ENCODE measurements around the gene MASP2. TPM values are rescaled to one million over a fixed set of nuclear protein-coding genes. Genes with fewer than 3 reads are reported as not detected.
"Not testable (repeated sequence)": the region's sequence is repeated elsewhere in the genome, so short reads cannot be mapped to it uniquely, and the experiment has no call there.

MASP2 gene
- total RNA-seq, 4 donors from 2014 or later: 0.16 TPM; not detected in 3

GRCh38 chr1:11013160-11013531 is 33.9 kb downstream of the MASP2 start:
- ATAC-seq (peak; percentile 3 to 5), DNase-seq (no peak)
- H3K4me3 ChIP-seq: peak overlapping the region; percentile 83 to 96 (median 90)
- in situ Hi-C loops (cut with MboI; ENCODE audit: low sequenced_read_pairs in 4 of 4): no loop called here
- intact Hi-C loops (cut with DNase I; ENCODE audit: low total_unique reads): loop anchor here (5.0 kb wide), 2 partner anchors 56 to 724 kb away; partner anchors contain the start of gene AGTRAP
- H3K9me3 ChIP-seq: no peaks in the 10 kb centered on the region
- H3K4me1 ChIP-seq: peaks cover 37 to 39% of the 10 kb centered on the region in 2 donors
- H3K36me3 ChIP-seq: peaks cover 5 to 48% of the 10 kb centered on the region in 2 donors
- H3K27me3 ChIP-seq: no peaks in the 10 kb centered on the region
- TF ChIP-seq POLR2A (IDR thresholded peaks at IDR 0.05): no peak
- peak overlapping the region; percentile 93 to 99 (median 97) for H3K27ac ChIP-seq

DNA sequence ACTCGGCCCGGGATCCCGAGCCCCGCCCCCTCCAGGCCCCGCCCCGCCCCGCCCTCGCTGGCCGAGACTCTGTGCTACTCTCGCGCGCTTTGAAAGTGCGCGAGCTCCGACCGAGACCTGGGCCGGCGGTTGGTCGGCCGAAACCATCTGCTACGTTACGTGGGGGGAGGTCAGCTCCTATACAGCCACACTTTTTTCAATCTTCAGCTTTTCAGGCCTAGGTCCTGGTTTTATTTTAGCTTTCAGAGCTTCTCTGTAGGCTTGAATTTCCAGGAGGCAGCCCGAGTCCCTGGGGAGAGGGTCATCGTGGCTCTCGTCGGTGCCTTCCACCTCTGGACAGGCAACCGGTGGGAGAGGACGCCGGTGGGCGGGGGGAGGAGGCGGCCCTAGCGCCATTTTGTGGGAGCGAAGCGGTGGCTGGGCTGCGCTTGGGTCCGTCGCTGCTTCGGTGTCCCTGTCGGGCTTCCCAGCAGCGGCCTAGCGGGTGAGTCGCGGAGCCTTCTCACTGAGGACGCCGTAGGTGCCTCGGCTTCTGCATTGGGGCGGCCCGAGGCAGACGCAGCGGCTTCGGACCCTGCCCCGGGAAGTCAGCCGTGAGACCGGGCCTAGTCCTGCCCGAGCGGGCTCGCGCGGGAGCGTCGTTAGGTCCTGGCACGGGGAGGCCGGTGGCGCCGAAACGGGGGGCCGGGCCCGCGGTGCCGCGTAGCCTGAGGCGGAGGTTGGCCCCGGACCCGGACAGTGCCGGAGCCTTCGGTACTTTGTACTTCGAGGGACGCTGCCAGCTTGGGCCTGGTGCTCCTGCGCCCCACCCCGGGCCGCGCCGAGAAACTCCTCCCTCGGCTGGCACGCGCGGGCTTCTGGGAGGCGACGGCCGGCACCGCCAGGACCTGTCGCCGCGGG is 34.5 kb downstream of the MASP2 start, which contains the start of gene TARDBP:
Gene TARDBP (plus strand): TSS at position 395 of the 900 bp plus-strand sequence. CDS start 1,074 bp downstream, outside the sequence.
- H3K4me3 ChIP-seq: peak within 1 kb of the TSS; percentile 83 to 96 (median 90)
- peak; percentile 93 to 95 for ATAC-seq
- peak; percentile 75 to 84 for DNase-seq
- intact Hi-C loops (cut with DNase I; ENCODE audit: low total_unique reads): loop anchor here (1.0 to 5.0 kb wide), 4 partner anchors 32 to 725 kb away; partner anchors contain the start of genes AGTRAP and SRM
- peak; percentile 97 to 99 for TF ChIP-seq POLR2A (IDR thresholded peaks at IDR 0.05)
- TF ChIP-seq, protein P1, sequence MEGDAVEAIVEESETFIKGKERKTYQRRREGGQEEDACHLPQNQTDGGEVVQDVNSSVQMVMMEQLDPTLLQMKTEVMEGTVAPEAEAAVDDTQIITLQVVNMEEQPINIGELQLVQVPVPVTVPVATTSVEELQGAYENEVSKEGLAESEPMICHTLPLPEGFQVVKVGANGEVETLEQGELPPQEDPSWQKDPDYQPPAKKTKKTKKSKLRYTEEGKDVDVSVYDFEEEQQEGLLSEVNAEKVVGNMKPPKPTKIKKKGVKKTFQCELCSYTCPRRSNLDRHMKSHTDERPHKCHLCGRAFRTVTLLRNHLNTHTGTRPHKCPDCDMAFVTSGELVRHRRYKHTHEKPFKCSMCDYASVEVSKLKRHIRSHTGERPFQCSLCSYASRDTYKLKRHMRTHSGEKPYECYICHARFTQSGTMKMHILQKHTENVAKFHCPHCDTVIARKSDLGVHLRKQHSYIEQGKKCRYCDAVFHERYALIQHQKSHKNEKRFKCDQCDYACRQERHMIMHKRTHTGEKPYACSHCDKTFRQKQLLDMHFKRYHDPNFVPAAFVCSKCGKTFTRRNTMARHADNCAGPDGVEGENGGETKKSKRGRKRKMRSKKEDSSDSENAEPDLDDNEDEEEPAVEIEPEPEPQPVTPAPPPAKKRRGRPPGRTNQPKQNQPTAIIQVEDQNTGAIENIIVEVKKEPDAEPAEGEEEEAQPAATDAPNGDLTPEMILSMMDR (IDR thresholded peaks at IDR 0.05 in 4 of 5, conservative IDR thresholded peaks at IDR 0.05 in 1 of 5): no peak
- peak within 1 kb of the TSS; percentile 93 to 99 (median 97) for H3K27ac ChIP-seq
- no peaks in the 10 kb centered on the region for H3K9me3 ChIP-seq
- H3K4me1 ChIP-seq: peaks cover 37 to 39% of the 10 kb centered on the region in 2 donors
- H3K36me3 ChIP-seq: peaks cover 5 to 41% of the 10 kb centered on the region in 2 donors
- in situ Hi-C loops (cut with MboI; ENCODE audit: low sequenced_read_pairs in 4 of 4): no loop called here
- H3K27me3 ChIP-seq: no peaks in the 10 kb centered on the region

- no peak for TF ChIP-seq POLR2A (IDR thresholded peaks at IDR 0.05)
- TF ChIP-seq, protein P1 (IDR thresholded peaks at IDR 0.05 in 4 of 5, conservative IDR thresholded peaks at IDR 0.05 in 1 of 5): no peak
- in situ Hi-C loops (cut with MboI; ENCODE audit: low sequenced_read_pairs in 4 of 4): no loop called here
Measured at GRCh38 chr1:11000526-11000925, 46.5 kb downstream of the MASP2 start.

GRCh38 chr1:10996100-10996499 is 50.9 kb downstream of the MASP2 start:
- ATAC-seq (peak in 1 of 2 donors; percentile 46), DNase-seq (no peak)
- no peak for TF ChIP-seq POLR2A (IDR thresholded peaks at IDR 0.05)
- TF ChIP-seq, protein P1 (IDR thresholded peaks at IDR 0.05 in 4 of 5, conservative IDR thresholded peaks at IDR 0.05 in 1 of 5): no peak
- H3K9me3 ChIP-seq: no peaks in the 10 kb centered on the region
- intact Hi-C loops (cut with DNase I; ENCODE audit: low total_unique reads): no loop called here
- H3K36me3 ChIP-seq: no peaks in the 10 kb centered on the region
- H3K27me3 ChIP-seq: no peaks in the 10 kb centered on the region
- H3K4me1 ChIP-seq: peaks cover 0 to 4% of the 10 kb centered on the region in 2 donors
- in situ Hi-C loops (cut with MboI; ENCODE audit: low sequenced_read_pairs in 4 of 4): no loop called here
- H3K4me3 ChIP-seq: no peak overlapping the region
- no peak overlapping the region for H3K27ac ChIP-seq

More at GRCh38 chr1:11000526-11000925, 46.5 kb downstream of the MASP2 start:
- Histone ChIP-seq H3K4me1 (peaks cover 0 to 4% of the 10 kb centered on the region in 2 donors), H3K36me3 (no peaks in the 10 kb centered on the region), H3K27ac (no peak overlapping the region), H3K27me3 (no peaks in the 10 kb centered on the region), H3K4me3 (no peak overlapping the region), H3K9me3 (no peaks in the 10 kb centered on the region)
- DNase-seq (no peak), ATAC-seq (no peak)
- intact Hi-C loops (cut with DNase I; ENCODE audit: low total_unique reads): no loop called here

- Histone ChIP-seq H3K4me3 (no peak overlapping the region), H3K36me3 (no peaks in the 10 kb centered on the region), H3K9me3 (no peaks in the 10 kb centered on the region), H3K27ac (no peak overlapping the region), H3K4me1 (peaks cover 0 to 4% of the 10 kb centered on the region in 2 donors), H3K27me3 (no peaks in the 10 kb centered on the region)
- no peak for DNase-seq
- in situ Hi-C loops (cut with MboI; ENCODE audit: low sequenced_read_pairs in 4 of 4): no loop called here
- TF ChIP-seq POLR2A (IDR thresholded peaks at IDR 0.05): no peak
- TF ChIP-seq, protein P1 (IDR thresholded peaks at IDR 0.05 in 4 of 5, conservative IDR thresholded peaks at IDR 0.05 in 1 of 5): no peak
- intact Hi-C loops (cut with DNase I; ENCODE audit: low total_unique reads): no loop called here
- no peak for ATAC-seq
Measured at GRCh38 chr1:10992864-10993263, 54.2 kb downstream of the MASP2 start.

DNA sequence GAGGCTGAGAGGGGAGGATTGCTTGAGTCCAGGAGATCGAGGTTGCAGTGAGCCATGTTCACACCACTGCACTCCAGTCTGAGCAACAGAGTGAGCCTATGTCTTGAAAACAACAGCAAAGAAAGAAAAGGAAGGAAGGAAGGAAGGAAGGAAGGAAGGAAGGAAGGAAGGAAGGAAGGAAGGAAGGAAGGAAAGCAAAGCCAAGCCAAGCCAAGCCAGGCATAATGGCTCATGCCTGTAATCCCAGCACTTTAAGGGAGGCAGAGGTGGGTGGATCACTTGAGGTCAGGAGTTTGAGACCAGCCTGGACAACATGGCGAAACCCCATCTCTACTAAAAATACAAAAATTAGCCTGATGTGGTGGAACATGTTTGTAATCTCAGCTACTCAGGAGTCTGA is 55.0 kb downstream of the MASP2 start:
- in situ Hi-C loops (cut with MboI; ENCODE audit: low sequenced_read_pairs in 4 of 4); DNase-seq; H3K27me3 ChIP-seq; intact Hi-C loops (cut with DNase I; ENCODE audit: low total_unique reads); H3K36me3 ChIP-seq; H3K9me3 ChIP-seq; H3K4me3 ChIP-seq; H3K4me1 ChIP-seq; H3K27ac ChIP-seq; ATAC-seq: not testable (repeated sequence)

Measured in gastrocnemius medialis (tissue), 4 donors.